GM21529 (cell line): ENCODE data around the gene BAMBI.

Source experiments
- ATAC-seq: cut with Tn5 transposase; IDR thresholded peaks from one replicate; pipeline ENCODE4 v1.9.1; 2021; ENCODE audit not compliant: unreplicated experiment

BAMBI gene

DNA sequence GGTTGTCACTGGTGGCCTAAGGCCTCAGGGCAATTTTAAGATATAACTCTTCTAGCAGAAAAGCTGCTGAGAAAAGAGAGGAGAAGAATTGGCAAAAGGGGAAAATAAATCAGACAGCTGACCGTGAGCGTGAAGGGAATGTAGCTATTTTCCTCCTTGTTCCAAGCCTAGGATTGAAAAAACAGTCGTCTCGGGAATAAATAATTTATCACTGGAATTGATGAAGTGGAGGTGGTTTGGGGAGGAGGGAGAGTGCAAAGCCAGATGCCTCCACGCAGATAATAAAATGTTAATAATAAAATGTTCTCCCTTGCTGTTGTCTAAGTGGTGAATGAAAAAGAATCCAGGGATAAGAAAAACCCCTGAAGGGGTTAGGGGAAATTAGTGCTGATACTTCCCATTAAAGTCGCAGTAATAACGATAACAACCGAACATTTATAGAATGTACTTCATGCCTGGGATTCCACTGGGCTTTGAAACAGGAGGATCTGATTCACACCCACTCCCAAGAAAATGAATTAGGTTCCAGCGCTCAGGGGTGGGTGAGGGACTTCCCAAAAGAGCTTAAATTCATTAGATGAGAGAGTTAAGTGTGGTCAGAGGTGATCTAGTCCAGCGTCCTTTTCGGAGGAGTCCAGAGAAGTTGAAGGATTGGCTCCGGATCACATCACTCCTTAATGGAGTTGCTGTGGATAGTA, 27.3 kb downstream of the BAMBI start:
- no peak for ATAC-seq

DNA sequence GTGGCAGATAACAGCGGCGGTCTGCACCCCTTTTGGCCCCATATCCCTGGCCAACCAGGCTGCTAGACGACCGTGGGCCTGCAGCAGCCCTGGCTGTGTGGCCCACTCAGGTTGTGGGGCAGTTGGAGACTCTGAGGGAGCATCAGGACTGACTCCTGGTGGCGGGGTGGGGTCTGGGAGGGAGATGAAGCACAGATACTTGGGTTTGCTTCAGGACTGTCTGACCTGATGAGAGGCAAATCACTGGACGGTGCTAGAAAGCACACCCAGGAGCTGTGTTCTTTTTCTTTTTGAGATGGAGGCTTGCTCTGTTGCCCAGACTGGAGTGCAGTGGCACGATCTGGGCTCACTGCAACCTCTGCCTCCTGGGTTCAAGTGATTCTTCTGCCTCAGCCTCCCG, 28.2 kb downstream of the BAMBI start:
- no peak for ATAC-seq

DNA sequence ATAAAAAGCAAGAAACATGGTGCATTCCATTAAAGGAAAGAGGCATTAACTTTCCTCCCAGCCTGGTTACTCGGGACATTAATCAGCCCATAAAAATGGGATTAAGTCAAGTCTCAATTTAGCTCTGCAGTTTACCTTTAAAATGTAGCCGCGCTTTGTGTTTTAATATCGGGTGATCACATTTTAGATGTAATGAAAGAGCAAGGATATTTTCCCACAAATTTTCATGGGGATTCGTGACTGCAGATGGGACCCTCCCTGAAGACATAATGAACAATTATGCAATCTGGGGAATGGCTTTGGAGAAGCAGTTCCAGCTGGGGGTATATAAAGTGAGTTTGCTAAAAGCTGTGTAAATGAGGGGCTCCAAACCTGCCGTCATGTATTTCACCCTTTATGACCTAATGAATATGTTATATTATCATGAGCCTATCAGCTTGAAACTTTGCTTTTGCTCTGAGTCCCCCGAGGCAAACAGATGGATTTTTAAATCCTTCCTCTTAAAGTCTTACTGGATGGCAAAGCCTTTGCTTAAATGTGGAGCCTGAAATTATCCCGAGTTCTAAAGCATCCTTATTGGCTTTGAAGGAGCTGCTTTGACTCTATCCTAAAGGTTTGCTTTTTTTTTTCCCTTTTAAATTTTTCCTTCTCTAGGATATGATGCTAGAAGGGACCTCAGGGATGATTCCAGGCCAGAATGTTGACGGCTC, 31.8 kb downstream of the BAMBI start:
- ATAC-seq: no peak

DNA sequence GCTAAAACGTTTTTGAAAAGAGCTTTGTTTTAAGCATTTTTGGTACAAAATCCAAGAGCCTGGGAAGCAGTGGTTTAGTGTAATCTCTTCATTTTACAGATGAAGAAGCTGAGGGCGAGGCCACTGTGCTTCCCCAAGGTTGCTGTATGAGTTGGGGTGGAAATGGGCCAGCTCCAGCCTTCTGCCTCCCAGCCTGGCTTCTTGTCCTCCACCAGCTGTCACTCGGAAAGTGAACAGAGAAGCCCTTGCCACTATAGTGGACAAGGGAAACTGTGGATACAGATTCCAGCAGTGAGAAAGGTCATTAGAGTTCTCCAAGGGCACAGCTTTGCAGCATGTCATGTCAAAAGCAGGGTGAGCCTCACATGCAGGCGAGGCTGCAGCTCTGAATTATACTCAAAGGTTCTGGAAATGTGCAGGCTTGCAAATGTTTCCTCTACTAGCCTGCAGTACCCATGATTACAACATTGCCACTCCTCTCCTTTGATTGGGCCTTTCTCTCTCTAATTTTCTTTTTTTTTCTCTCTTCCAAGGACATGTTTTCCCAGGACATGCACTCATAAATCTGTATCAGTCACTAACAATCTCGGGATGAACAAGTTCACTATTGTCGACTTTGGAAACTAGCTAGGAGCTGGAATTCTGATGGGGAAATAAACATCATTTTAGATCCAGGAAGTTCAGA, 33.0 kb downstream of the BAMBI start:
- no peak for ATAC-seq

DNA sequence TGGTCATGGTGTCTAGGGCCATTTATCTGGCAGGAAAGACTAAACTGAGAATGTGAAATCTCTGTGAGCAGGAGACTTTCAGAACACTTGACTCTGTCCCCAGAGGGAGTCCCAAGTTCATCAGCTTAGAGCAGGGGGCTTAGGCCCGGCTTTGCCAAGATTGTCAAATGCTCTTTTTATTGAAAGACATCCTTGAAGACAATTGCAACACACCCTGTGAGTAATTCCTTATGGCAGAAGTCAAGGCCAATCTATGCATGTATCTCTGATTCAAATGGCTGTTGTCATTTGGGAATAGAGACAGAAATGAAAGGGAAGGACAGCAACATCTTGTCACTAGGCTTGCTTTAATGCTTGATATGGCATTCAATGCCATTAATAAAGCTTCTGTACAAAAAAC, 33.7 kb downstream of the BAMBI start:
- ATAC-seq: no peak

DNA sequence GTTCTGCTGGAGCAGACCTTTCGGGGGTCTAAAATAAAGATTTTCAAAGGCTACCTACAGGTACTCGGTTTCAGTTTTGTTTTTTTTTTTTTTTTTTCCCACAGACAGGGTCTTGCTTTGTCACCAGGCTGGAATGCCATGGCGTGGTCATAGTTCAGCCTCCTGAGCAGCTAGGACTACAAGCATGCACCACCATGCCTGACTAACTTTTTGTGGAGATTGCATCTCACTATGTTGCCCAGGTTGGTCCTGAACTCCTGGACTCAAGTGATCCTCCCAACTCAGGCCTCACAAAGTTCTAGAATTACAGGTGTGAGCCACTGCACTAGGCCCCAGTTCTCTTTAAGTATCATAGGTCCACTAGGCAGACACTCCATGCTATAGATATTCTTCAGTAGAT, 34.5 kb downstream of the BAMBI start:
- ATAC-seq: no peak

DNA sequence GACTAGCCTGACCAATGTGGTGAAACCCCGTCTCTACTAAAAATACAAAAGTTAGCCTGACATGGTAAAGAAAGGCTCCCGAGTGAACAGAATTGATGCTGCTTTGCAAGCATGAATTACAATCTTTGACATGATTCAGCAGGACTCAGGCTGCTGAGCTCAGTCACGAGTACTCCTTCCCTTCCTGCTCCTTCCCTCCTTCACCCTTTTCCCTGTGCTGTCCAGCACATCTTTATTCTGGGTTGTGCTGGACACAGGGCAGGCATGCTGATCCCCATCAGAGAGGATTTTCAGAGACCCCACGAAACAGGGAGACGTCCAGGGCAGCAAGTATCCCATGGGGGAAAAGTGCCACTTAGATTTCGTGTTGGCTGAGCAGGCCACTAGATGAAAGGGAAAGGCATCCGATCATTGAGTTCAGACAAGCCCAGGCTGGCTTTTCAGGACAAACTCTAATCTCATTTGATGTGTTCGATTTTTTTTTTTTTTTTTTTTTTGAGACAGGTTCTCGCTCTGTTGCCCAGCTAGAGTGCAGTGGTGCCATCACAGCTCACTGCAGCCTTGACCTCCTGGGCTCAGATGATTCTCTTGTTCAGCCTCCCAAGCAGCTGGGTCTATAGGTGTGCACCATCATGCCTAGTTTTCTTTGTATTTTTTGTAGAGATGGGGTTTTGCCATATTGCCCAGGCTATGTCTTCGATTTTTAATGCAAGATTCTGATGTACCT, 36.5 kb downstream of the BAMBI start:
- ATAC-seq: no peak

DNA sequence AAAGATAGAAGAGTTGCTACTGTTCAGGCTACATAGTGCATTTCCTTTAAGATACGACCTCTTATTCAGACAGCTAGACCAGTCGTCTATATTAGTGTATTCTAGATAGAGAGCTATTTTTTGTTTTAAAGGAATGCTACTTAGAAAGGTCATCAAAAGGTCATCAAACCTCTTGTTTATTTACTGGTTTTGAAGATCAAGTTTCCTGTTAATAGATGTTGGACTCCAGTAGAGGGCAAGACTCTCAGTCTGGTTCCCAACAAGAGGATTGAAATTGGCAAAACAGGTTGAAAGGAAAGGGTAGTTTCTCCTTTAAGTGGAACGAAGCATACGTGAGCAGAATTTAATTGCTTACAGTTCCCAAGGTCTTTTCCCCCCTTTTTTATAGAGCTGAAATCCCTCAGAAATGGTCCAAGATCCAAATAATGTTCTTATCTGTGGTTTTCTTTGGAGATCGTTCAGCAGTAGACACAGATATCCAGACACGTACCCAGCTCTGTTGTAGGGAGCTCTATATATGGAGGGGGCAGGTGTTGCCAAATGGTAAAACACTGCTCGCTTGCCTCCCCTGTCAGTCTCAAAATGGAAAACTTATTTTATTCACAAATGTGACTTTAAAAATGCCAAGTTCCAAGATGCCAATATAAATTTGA, 37.2 kb downstream of the BAMBI start:
- no peak for ATAC-seq

DNA sequence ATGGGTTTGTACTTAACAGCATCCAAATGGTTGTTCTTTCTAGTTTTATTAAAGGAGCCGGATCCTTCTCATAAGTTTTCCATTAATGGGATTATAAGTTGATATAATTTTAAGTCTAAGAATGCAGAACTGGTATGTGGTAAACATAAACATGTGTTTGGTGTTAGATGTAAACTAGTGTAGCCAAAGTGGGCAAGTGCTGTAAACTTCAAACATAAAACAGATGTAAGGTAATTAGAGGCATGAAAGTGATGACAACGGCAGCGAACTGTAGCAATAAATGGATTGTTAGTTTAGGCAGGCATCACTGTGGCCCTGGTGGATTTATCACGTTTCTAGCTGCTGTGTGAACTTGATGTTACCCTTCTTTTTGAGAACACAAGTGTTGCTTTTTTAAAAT, 37.9 kb downstream of the BAMBI start:
- ATAC-seq: no peak

DNA sequence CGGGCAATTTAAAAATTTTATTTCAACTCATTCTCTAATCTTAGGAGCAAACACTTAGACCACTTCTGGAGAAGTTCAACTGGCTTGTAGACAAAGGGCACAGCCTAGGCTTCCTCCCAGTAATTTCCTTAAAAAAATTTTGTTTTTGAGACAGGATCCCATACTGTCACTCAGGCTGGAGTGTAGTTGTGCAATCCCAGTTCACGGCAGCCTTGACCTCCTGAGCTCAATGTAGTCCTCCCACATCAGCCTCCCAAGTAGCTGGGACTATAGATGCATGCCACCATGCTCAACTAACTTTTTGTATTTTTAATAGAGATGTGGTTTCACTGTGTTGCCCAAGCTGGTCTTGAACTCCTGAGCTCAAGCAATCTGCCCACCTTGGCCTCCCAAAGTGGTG, 38.4 kb downstream of the BAMBI start:
- no peak for ATAC-seq

DNA sequence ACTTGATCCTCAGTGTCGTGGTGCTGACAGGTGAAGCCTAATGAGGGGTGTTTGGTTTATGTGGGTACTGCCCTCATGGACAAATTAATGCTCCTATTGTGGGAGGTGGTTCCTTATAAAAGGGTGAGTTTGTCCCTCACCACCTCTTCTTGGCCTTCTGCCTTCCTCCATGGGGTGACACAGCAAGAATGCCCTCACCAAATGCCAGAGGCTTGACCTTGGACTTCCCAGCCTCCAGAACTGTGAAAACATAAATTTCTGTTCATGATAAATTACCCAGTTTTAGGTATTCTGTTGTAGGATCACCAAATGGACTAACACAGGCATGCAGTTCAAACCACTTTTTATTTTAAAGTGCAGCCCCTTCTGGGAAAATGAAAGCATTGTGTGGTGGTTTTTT, 39.4 kb downstream of the BAMBI start:
- no peak for ATAC-seq

DNA sequence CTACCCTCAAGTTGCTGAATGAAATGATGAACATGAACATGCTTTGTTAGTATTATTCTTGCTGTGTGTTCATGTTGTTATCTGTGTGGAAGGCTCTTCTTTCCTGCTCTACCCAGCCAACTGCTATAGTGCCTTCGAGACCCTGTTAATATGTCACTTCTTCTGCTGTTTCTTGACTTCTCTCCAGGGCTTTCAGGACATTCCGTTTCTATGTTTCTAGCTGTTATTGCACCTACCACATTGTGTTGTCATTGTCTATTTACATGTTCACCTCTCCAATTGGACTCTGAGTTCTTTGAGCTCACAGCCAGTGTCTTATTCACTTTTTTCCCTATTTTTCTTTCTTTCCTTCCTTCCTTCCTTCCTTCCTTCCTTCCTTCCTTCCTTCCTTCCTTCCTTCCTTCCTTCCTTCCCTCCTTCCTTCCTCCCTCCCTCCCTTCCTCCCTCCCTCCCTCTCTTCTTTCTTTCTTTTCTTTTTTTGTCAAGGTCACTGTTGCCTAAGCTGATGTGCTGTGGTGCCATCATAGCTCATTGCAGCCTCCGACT, 40.4 kb downstream of the BAMBI start:
- ATAC-seq: no peak

DNA sequence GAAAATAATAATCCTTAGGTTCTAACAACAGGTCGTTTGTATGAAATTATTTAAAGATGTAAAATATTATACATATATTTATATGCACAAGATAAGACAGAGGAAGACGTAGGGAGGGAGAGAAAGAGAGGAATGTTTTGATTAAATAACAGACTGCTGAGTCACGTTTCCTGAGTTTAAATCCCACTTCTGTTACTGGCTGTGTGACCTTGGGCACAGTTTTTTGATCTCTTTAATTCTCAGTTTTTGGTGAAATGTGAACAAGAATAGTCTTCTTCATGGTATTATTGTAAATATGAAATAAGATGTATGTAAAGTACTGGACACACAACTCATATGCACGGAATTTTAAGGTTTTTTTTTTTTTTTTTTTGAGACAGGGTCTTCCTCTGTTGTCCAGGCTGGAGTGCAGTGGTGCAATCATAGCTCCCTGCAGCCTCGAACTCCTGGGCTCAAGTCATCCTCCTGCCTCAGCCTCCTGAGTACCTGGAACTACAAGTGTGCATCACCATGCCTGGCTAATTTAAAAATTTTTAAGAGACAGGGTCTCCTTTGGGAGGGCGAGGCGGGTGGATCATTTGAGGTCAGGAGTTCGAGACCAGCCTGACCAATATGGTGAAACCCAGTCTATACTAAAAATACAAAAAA, 42.6 kb downstream of the BAMBI start:
- ATAC-seq: no peak

DNA sequence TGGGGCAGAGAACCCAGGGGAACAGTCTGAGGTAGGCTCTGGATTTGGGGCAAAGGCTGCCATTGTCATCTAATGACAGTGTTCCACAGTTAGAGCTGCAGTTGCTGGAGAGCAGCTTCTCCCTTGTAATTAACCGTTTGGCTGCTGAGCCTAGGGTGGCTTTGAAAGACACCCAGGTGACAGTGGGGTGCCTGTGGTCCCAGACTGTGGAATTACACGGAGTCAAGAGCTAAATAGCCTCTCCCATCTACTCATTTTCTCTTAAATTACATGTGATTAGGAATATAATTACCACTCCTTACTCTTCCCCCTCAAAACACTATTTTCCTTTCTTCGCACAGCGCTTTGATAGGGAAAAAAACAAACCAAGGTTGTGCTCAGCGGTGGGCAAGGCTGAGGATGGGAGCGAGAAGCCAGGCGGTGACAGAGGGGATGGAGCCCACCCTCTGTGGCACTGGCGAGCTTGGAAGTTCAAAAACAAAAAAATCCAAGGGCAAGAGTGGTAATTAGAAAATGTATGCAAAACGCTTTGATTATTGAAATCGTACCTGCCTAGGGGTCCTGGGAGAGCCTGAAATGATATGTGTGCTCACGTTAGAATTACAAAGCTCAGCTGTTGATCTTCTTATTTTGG, 44.1 kb downstream of the BAMBI start:
- ATAC-seq: no peak

DNA sequence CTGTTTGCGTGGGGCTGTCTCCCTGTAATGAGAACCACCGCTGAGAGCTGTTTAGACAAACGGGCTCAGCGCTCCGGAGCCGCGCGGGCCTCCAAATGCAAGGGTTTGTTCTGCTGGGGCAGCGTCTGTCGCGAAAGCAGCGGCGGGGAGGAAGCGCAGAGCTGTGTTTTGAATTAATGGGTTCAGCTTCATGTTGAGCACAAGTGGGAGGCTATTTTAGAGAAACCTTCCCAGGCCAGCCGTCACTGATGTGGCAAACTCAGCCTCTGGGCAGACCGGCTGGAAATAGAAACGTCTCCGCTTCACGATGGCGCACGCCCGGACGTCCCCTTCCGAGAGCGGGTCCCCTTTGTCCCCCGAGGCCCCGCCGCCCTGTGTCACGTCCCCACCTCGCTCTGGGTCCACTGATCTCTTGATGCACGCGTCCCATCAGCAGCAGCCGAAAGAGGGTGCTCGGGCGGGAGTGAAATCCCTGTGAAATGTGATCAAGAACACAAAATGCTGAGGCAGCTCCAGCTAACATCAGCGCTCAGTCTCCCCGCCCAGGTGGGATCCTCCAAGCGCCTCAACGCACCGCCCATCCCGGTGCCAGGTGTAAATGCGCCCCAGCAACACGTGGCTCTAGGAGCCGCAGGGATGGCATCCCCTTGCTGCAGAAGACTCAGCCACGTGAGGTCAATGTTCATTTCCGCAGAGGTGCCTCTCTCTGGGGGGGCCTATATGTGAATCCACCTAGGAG, 44.9 kb downstream of the BAMBI start:
- ATAC-seq: no peak

DNA sequence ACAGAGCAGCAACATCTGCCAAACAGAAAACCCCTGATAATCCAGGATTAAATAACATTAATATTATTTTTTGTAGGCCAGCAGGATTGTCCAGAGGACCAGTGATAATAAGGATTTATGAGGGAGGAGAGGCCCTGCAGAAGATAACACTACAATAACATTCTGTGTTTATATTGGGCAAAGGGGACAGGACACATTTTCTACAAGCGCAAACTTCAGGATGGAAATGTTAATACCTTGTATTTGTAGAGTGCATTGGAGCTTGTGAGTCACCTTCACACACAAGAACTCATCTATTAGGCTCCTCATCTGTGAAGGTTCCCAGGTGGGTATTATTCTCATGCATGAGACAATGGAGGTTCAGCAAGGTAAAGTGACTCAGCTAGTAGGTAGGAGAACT, 51.0 kb downstream of the BAMBI start:
- ATAC-seq: no peak

DNA sequence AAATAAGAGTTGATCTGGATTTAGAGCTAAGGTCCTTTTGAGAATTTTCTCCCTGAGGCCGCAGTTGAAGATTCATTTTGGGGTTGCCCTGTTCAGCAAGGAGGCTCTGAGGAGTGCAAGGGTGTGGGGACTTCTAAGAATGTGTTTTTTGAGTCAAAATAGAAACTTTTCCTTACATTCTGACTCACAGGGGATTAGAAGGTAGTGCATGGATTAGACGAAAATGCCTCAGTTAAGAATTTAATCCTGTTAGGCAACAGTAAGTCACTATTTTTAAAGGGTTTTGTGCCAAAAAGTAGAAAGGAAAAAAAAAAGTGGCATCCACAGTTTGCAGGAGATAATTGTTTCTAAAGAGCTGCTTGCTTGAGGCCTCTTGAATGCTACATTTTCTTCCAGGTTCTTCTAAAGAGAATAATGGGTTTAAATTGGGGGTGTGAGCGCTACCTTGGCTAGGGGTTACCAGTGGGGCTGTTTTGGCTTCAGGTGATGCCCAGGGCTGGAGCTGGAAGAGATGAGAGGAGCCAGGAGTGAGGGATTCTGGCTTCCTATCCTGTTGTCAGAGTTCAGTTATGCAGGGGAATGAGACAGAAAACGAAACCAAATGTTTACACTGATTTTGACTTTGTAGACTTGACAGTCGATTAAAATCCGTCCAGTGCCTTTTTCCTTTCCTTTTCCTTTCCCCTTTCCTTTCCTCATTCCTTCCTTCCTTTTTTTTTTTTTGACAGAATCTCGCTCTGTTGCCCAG, 52.9 kb downstream of the BAMBI start:
- ATAC-seq: no peak

DNA sequence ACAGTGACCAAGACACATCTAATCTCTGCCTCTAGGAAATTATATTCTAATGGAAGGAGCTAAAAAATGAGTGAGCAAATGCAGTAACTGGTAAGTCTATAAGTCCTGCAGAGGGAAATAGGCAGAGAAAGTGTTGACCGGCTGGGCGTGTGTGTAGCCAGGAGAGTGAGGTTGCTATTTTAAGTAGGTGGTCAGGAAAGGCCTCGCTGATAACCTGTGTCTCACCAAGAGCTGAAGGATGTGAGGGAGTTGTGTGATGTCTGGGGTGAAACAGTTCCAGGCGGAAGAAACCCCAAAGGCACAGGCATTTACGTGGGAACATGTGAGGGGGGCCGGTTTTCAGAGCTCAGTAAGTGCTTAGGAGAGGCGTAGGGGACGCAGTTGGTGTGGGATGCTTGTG, 54.8 kb downstream of the BAMBI start:
- no peak for ATAC-seq
